Calu3 (cell line): Measurements from ENCODE around the gene ELF3. TPM values are rescaled to one million over a fixed set of nuclear protein-coding genes. Genes with fewer than 3 reads are reported as not detected.

Experiments used
- BruUV-seq: library from RNA; stranded (reverse); fragments of 400-500 nt; replicated peaks from 2 replicates; lab custom pipeline; 2021; lab: Mats Ljungman, UMichigan
- CTCF ChIA-PET: fragments of 300-600 bp; sonication (Branson Sonifier 250); formaldehyde crosslinking; loops from one replicate; lab custom pipeline; 2022; ENCODE audit warnings: antibody characterized with exemption; lab: Charles Lee
- DNase-seq: peaks from one replicate; pipeline ENCODE4 v3.0.0; 2022
- H3K27ac Mint-ChIP-seq: one replicate; pipeline ENCODE4 v1.8.0; 2022; ENCODE audit warnings: mixed read lengths; ENCODE audit not compliant: unreplicated experiment
- H3K27me3 Mint-ChIP-seq: one replicate; pipeline ENCODE4 v1.8.0; 2022; ENCODE audit warnings: mixed read lengths; ENCODE audit not compliant: unreplicated experiment
- H3K36me3 Mint-ChIP-seq: one replicate; pipeline ENCODE4 v1.8.0; 2022; ENCODE audit warnings: mild to moderate bottlenecking, moderate library complexity, mixed read lengths; ENCODE audit not compliant: insufficient read depth, unreplicated experiment
- H3K4me1 Mint-ChIP-seq: one replicate; pipeline ENCODE4 v1.8.0; 2022; ENCODE audit warnings: mild to moderate bottlenecking, low read depth, mixed read lengths; ENCODE audit not compliant: unreplicated experiment
- H3K4me3 Mint-ChIP-seq: one replicate; pipeline ENCODE4 v1.8.0; 2022; ENCODE audit warnings: mild to moderate bottlenecking, low read depth, moderate library complexity, mixed read lengths; ENCODE audit not compliant: unreplicated experiment
- H3K9me3 Mint-ChIP-seq: one replicate; pipeline ENCODE4 v1.8.0; 2022; ENCODE audit warnings: low read depth, mixed read lengths; ENCODE audit not compliant: unreplicated experiment
- intact Hi-C: fragments of 100-400 bp; cut with micrococcal nuclease; formaldehyde crosslinking; loops from one replicate; pipeline ENCODE4 v1.10.0; 2022; ENCODE audit not compliant: unreplicated experiment
- total RNA-seq: library from RNA; stranded (reverse); gene quantifications from 2 replicates; pipeline ENCODE4 v1.2.3, GENCODE V29; 2022
- TF ChIP-seq, protein P1 (sequence below): fragments of 200-600 bp; IDR thresholded peaks from one replicate; pipeline ENCODE4 v1.8.0; 2022; ENCODE audit warnings: antibody characterized with exemption; ENCODE audit not compliant: unreplicated experiment

The ELF3 gene
- total RNA-seq, 1 experiment from 2014 or later = 830 TPM

DNA sequence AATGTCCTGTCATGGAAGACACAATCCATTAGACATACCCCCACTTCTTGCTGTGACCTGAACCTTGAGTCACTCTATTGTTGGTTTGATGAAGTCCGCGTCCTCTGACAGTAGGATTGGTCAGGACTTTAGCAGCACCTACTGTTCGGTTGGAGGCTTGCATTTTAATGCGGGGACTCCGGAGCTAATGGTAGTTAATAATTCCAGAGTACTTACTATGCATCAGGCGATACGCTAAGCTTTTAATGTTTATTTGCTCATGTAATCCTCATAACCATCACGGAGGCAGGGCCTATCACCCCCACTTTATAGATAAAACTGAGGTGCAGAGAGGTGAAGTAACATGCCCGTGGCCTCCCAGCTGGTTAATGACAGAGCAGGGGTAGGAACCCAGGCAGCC lies 7.9 kb upstream of the ELF3 start:
- Mint-ChIP-seq H3K4me3 (no peak overlapping the region), H3K27ac (no peak overlapping the region), H3K36me3 (peaks cover 58% of the 10 kb centered on the region), H3K27me3 (no peaks in the 10 kb centered on the region), H3K9me3 (no peaks in the 10 kb centered on the region), H3K4me1 (peaks cover 15% of the 10 kb centered on the region)
- TF ChIP-seq, protein P1, sequence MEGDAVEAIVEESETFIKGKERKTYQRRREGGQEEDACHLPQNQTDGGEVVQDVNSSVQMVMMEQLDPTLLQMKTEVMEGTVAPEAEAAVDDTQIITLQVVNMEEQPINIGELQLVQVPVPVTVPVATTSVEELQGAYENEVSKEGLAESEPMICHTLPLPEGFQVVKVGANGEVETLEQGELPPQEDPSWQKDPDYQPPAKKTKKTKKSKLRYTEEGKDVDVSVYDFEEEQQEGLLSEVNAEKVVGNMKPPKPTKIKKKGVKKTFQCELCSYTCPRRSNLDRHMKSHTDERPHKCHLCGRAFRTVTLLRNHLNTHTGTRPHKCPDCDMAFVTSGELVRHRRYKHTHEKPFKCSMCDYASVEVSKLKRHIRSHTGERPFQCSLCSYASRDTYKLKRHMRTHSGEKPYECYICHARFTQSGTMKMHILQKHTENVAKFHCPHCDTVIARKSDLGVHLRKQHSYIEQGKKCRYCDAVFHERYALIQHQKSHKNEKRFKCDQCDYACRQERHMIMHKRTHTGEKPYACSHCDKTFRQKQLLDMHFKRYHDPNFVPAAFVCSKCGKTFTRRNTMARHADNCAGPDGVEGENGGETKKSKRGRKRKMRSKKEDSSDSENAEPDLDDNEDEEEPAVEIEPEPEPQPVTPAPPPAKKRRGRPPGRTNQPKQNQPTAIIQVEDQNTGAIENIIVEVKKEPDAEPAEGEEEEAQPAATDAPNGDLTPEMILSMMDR = no peak
- CTCF ChIA-PET = no interaction called here
- intact Hi-C loops = no loop called here
- no TSS peak for BruUV-seq
- no peak for DNase-seq

DNA sequence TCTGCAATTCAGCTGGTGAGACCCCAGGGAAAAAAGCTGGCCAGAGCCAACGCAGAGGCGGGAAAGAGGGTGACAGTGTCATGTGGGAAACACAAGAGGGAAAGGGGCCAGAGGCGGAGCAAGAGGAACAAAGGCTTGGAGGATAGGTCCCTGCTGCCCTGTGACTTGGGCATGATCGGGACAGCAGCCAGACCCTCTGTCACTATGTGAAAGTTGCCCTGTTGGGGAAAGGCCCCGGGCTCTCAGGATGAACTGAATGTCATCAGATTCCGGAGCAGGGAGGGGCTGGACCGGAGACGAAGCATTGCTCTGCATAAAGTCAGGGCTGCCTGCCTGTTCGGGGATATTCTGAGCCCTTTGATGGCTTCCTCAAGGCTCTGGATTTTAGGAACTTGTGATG lies 5.7 kb upstream of the ELF3 start:
- H3K4me3 Mint-ChIP-seq = no peak overlapping the region
- TF ChIP-seq, protein P1 = no peak
- BruUV-seq = no TSS peak
- H3K27me3 Mint-ChIP-seq = no peaks in the 10 kb centered on the region
- no peak for DNase-seq
- H3K27ac Mint-ChIP-seq = no peak overlapping the region
- peaks cover 65% of the 10 kb centered on the region for H3K36me3 Mint-ChIP-seq
- H3K4me1 Mint-ChIP-seq = peaks cover 37% of the 10 kb centered on the region
- CTCF ChIA-PET = no interaction called here
- intact Hi-C loops = no loop called here
- H3K9me3 Mint-ChIP-seq = no peaks in the 10 kb centered on the region

DNA sequence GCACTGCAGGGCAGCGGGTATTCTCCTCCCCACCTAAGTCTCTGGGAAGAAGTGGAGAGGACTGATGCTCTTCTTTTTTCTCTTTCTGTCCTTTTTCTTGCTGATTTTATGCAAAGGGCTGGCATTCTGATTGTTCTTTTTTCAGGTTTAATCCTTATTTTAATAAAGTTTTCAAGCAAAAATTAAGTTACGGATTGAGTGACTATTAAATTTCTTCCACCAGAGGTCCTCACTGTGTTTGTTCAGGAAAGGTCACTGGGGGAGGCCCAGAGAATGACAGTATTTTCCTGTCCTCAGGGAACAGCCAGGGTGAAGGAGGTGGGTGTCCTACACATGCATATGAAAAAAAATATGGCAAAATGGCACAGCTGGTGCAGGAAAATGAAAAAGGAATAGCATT lies 4.4 kb upstream of the ELF3 start:
- no TSS peak for BruUV-seq
- H3K9me3 Mint-ChIP-seq = no peaks in the 10 kb centered on the region
- CTCF ChIA-PET = interaction anchor here (2.3 kb wide), 1 partner anchor 107 kb away, joined by 11 read pairs; no protein-coding TSS in a partner anchor
- no peaks in the 10 kb centered on the region for H3K27me3 Mint-ChIP-seq
- TF ChIP-seq, protein P1 = peak; percentile 50
- DNase-seq = no peak
- H3K27ac Mint-ChIP-seq = no peak overlapping the region
- H3K4me3 Mint-ChIP-seq = no peak overlapping the region
- peaks cover 44% of the 10 kb centered on the region for H3K4me1 Mint-ChIP-seq
- intact Hi-C loops = no loop called here
- peaks cover 65% of the 10 kb centered on the region for H3K36me3 Mint-ChIP-seq

DNA sequence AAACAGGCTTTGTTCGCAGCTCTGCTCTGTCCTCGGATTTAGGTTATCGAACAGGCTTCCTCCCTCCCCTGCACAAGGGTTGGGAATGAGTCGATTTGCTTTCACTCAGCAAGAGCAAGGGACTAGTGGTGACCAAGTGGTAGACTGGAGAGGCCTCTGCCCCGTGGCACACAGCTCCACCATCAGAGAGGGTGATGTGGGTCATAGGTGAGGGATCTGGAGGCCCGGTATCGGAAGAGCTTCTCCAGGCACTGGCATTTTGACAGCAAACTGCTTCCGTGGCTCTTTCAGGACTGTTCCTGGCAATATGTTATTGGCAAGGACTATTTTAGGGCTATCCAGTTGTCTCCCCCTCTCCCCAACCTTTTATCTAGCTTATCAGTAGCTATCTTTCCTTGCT lies 3.1 kb upstream of the ELF3 start:
- Mint-ChIP-seq H3K27me3 (no peaks in the 10 kb centered on the region), H3K36me3 (peaks cover 67% of the 10 kb centered on the region), H3K4me1 (peaks cover 44% of the 10 kb centered on the region), H3K27ac (peak overlapping the region; percentile 89), H3K4me3 (peak overlapping the region; percentile 92), H3K9me3 (no peaks in the 10 kb centered on the region)
- BruUV-seq = no TSS peak
- CTCF ChIA-PET = interaction anchor here (0.6 to 4.3 kb wide), 19 partner anchors 8 to 128 kb away, joined by 3 to 47 read pairs (median 4); partner anchors contain the start of gene GPR37L1
- no peak for DNase-seq
- intact Hi-C loops = no loop called here
- TF ChIP-seq, protein P1 = no peak
